Activated T-cell treated with anti-CD3 and anti-CD28 coated beads, Interleukin-2, amount 50 U/mL, for 48 hours (primary cell): ENCODE measurements around the gene ARMC9.
"Not testable (repeated sequence)": the region's sequence is repeated elsewhere in the genome, so short reads cannot be mapped to it uniquely, and the experiment has no call there.

Source experiments
- DNase-seq, 2 experiments: peaks; one replicate each; pipeline ENCODE4 v3.0.0-alpha.2; 2020

The ARMC9 gene

GRCh38 chr2:231184319-231184718, 14.1 kb upstream of the ARMC9 start:
- no peak for DNase-seq

GRCh38 chr2:231185050-231185725, 13.2 kb upstream of the ARMC9 start:
- no peak for DNase-seq

DNA sequence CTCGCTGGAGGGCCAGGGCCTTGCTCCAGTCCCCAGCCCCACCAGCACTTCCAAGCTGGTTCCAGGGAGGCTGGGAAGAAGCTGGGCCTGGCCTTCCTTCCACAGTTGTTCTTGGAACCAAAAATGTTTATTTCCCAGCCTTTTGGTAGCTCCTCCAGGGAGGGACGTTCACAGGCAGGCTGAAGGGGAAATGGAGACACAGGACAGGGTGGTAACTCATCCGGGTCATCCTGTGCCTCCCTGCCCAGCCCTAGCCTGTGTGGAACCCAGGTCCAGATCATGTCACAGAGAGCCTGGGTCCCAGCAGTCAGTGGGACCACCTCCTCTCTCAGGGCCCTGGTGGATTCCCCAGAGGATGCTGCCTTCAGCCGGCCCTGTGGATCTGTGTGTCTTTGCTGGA, 12.5 kb upstream of the ARMC9 start:
- DNase-seq, result no peak

DNA sequence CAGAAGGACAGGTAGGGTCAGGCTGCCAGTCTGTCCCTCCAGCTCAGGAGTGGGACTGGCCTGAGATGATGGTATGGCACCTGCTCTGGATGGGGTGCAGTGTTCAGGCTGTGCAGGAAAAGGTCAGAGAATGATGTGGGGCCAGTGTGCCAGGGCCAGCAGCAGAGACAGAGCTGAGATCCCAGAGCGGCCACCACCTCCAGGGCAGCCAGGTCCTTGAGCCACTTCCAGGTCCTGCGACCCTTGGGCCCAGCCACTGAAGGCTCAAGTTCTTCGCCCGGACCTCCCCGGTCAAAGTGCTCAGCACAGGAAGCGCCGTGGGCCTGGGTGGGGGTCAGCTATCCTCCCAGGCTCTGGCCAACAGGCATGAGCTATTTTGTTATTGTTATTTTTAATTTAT, 12.1 kb upstream of the ARMC9 start:
- no peak for DNase-seq

DNA sequence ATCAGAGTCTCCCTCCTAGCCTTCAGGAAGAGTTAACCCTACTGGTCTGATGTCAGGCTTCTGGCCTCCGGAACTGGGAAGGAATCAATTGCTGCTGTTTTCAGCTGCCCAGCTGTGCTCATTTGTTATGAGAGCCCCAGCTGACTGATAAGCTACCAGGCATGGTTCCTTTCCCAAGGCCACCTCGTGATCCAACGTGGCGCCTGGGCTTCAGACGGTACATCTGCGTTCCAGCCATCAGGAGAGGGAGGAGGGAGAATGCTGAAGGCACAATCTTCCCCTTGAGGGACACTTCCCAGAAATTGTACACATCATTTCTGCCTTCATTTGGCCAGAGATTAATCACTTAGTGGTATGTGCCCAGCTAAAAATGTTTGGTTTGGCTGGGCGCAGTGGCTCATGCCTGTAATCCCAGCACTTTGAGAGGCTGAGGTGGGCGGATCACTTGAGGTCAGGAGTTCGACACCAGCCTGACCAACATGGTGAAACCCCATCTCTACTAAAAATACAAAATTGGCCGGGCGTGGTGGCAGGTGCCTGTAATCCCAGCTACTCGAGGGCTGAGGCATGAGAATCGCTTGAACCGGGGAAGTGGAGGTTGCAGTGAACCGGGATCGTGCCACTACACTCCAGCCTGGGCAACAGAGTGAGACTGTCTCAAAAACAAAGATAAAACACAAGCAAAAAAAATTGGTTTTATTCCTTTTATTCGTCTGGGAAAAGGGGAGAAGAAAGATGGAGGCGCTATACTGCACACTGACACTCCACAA, 10.5 kb upstream of the ARMC9 start:
- DNase-seq, result no peak

- no peak for DNase-seq
Measured at GRCh38 chr2:231188506-231189170, 9.8 kb upstream of the ARMC9 start.

DNA sequence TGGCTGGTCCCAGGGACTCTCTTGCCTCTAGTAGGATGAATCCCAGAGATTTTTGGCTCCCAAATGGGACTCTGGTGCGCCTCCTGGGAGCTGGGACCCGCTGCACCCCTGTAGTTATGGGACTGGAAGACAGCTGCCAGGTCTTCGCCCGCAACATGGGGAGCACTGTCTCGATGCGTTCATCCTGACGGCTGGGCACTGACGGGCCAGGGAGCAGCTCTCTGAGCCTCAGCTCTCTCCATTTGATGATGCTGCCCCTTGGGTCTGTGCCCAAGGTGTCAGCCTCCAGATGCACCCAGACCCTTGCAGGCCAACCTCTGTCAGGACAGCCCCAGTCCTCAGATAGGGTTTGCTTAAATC, 9.3 kb upstream of the ARMC9 start:
- DNase-seq, result no peak

- DNase-seq, result no peak
Measured at GRCh38 chr2:231189571-231190495, 8.6 kb upstream of the ARMC9 start.

DNA sequence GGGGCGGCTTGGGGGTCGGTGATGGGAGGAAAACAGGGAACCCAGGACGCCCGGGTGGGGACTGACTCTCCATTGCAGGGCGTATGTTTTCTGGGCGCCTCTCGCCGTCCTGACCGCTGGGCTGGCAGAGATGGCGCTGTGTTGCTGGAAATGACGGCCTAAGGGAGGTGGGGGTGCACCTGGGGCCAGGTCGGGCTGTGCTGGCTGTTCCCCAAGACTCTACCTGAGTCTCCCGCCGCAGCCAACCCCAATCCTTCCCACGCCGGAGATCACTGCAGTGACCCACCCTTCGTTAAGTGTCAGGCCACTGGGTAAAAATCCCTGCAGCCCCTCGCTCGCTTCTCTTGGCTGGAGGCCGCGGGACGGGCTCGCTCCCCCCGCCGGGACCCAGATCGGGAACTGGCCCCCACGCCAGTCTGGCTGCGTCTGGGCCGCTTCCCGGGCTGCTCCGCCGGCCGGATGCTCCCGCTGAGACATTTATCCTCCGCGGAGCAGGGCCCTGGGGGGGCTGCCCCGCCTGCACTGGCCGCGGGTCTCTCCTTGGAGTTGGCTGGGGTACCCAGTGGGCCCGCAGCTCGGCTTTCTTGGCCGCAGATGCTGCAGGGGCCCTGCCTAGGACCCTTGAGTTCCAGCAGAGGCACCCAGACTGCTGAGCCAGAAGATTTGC, 7.8 kb upstream of the ARMC9 start:
- no peak for DNase-seq

DNA sequence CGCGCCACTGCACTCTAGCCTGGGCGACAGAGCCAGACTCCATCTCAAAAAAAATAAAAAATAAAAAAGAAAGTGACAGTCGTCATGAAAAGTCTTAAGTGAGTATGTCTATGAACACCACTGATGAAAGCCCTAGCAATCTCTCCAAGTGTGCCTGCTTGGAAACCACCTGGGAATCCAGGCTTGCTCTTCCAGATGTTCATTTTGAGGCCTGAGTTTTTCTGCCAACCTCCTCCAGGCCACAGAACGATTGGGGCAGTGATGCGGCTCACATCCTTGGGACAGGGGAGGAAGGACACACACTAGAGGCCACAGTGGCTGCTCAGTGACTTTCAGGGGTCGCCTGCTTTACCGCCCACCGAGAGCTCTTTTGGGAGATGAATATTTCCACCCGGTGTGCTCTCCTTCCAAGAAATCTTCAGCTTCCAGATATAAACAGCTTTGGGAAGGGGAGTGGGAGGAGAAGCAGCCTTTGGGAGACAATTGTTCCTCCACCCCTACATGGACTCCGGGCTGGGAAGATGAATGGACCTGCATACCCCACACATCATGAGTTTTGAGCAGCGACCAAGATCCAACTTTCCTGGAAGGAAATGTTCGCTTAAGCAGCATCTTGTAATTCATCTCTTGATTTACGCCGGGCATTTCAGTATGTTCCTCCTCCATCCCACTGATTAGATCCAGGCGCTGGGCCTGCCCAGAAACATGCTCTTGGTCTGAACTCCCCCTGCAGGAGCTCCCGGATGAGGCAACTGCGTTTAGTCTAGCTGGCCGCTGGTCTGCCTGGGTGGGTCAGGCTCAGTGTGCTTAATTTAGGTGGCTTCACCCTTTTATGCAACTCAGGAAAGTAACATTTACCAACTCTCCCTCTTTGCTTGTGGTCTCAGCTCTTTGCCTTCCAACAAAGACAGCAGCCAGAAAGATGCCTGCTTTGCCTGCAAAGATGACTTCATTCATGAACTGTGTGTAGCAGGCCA, 6.2 kb upstream of the ARMC9 start:
- no peak for DNase-seq

- DNase-seq, result no peak
Measured at GRCh38 chr2:231193216-231193615, 5.2 kb upstream of the ARMC9 start.

GRCh38 chr2:231196592-231196991, 1.8 kb upstream of the ARMC9 start:
- no peak for DNase-seq

GRCh38 chr2:231197196-231197595, 1.2 kb upstream of the ARMC9 start:
- DNase-seq, result not testable (repeated sequence)

DNA sequence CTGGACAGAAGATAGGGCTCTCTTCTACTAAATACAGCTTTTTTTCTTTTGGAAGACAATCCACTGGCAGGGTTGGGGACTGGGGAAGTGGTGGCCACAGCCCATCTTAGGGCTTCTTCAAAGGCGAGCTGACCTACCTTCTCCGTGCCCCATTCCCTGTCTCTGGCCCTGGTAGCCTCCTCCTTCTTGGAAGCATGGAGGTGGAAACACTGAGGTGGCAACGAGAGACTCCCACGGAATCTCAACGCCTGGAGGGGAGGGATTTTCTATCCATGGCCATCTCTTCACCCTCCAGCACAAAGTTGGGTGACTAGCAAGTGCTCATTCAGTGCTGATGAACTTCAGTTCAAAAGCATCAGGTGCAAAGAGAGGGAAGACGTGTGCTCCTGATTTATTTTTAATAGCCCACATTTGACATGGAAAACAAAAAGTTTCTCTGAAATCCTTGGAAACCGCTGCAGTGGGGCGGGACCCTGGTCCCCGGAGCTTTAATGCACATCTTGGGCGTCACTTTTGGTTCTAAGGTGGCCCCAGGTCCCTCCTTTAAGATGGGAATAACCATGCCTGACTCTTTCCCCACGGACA, 633 bp upstream of the ARMC9 start:
- no peak for DNase-seq

GRCh38 chr2:231199219-231199618, 788 bp downstream of the ARMC9 start:
- DNase-seq, result no peak

- DNase-seq, result no peak
Measured at GRCh38 chr2:231200805-231201474, 2.5 kb downstream of the ARMC9 start.

DNA sequence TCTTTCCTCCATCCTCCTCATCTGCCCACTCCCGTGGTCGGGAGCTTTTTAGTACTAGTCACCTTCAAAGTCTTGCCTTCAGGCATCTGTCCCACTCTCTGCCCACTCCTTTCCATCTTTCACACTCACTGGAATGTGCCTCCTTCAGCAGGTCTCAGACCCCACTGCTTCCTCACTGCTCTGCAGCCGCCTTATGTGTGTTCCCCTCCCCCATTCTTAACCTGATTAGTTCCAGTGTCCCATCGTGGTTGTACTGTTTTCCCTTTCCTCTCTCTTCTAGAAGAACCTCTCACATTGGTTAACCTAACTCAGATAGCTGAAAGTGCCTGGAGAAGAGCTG, 3.0 kb downstream of the ARMC9 start:
- DNase-seq, result no peak

DNA sequence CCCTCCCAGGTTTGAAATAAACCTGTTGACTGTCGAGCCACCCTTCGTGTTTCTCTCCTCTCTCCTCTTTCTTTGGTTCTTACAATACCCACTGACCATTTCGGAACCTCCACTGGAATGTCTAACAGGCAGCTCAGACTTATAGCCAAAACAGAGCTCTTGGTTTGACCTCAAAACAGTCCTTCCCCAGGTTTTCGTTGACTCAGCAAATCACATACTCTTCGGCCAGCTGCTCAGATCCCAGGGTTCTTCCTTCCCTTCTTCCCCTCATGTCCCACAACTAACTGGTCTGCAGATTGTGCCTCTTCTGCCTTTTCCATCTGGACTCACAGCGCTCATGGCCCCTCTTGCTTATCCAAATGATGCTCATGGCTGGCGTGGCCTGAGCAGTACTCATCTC, 4.7 kb downstream of the ARMC9 start:
- DNase-seq, result no peak

- DNase-seq, result no peak
Measured at GRCh38 chr2:231204146-231204545, 5.7 kb downstream of the ARMC9 start.

DNA sequence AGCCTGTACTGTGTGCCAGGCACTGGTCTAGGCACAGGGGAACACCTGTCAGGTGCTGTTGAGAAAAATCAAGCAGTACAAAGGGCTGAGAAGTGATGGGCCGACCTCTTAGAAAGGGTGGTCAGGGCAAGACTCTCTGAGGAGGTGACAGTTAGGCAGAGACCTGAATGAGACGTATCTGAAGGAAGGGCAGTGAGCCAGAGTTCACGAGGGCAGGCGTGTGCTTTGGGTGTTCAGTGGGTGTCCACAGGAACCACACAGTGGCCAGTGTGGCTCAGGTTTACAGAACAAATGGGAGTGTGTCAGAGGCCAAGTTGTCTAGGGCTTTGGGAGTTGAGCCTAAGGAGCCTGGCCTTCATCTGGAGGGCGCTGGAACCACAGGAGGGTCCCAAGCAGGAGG, 6.2 kb downstream of the ARMC9 start:
- DNase-seq, result no peak
